Measurements from ENCODE around the gene MACF1. TPM values are rescaled to one million over a fixed set of nuclear protein-coding genes. Genes with fewer than 3 reads are reported as not detected.

MACF1 gene
- total RNA-seq, 1 experiment from 2014 or later, result 6.2 TPM

DNA sequence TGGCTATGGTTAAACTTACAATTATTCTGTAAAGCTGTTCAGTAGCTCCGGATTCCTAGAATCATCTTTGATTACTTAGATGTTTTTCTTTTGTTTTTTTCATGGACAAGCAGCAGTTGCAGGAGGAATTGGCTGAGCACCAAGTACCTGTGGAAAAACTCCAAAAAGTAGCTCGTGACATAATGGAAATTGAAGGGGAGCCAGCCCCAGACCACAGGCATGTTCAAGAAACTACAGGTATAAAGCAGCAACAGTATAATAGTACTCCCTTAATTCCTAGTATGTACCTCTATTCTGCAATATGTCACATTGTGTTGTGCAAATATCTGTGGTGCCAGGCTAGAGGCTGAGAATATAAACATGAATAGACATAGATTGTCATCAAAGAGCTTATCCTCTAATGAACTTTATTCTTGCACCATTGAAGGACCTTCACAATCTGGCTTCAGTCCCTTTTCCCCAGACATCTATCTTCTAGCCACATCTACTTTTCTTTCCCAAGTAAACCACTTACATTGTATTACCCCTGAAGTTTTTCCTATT, 154.6 kb downstream of the MACF1 start:
- no peak overlapping the region for H3K9ac ChIP-seq (ENCODE audit: low read length)
- H3K9me3 ChIP-seq (ENCODE audit: low read length), result no peaks in the 10 kb centered on the region
- no peaks in the 10 kb centered on the region for H3K27me3 ChIP-seq (ENCODE audit: low read length)
- no peaks in the 10 kb centered on the region for H4K20me1 ChIP-seq (ENCODE audit: insufficient read depth, low read depth, low read length)
- no peak overlapping the region for H3K27ac ChIP-seq (ENCODE audit: low read length)
- H3K4me1 ChIP-seq (ENCODE audit: low read length), result no peaks in the 10 kb centered on the region
- DNase-seq, result no peak
- no peak overlapping the region for H2AFZ ChIP-seq (ENCODE audit: low read length)
- no peak overlapping the region for H3K4me3 ChIP-seq (ENCODE audit: low read length)
- no peak overlapping the region for H3K4me2 ChIP-seq (ENCODE audit: low read depth, low read length, poor library complexity, severe bottlenecking)
- H3K79me2 ChIP-seq (ENCODE audit: low read length), result no peaks in the 10 kb centered on the region
- H3K36me3 ChIP-seq (ENCODE audit: insufficient read depth, low read length), result no peaks in the 10 kb centered on the region
- H3K9me2 ChIP-seq (replicated peaks; ENCODE audit: insufficient read depth, low read length), result no peaks in the 10 kb centered on the region

DNA sequence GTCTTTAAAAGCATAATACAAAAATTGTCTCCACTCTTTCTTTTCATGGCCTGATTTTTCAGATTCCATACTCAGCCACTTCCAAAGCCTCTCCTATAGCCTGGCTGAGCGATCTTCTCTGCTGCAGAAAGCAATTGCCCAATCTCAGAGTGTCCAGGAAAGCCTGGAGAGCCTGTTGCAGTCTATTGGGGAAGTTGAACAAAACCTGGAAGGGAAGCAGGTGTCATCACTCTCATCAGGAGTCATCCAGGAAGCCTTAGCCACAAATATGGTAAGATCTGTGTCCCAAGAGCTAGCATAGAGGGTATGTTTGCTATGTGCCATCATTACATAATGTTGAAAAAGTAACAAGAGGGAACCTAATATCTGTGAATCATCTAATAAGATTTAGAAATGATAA, 156.2 kb downstream of the MACF1 start:
- Histone ChIP-seq H4K20me1 (ENCODE audit: insufficient read depth, low read depth, low read length) (no peaks in the 10 kb centered on the region), H3K4me3 (ENCODE audit: low read length) (no peak overlapping the region), H3K9me2 (replicated peaks; ENCODE audit: insufficient read depth, low read length) (no peaks in the 10 kb centered on the region), H3K4me2 (ENCODE audit: low read depth, low read length, poor library complexity, severe bottlenecking) (no peak overlapping the region), H3K27ac (ENCODE audit: low read length) (no peak overlapping the region), H3K27me3 (ENCODE audit: low read length) (no peaks in the 10 kb centered on the region), H3K79me2 (ENCODE audit: low read length) (no peaks in the 10 kb centered on the region), H3K9me3 (ENCODE audit: low read length) (no peaks in the 10 kb centered on the region), H3K4me1 (ENCODE audit: low read length) (no peaks in the 10 kb centered on the region), H3K36me3 (ENCODE audit: insufficient read depth, low read length) (no peaks in the 10 kb centered on the region), H2AFZ (ENCODE audit: low read length) (no peak overlapping the region), H3K9ac (ENCODE audit: low read length) (no peak overlapping the region)
- DNase-seq, result no peak

GRCh38 chr1:39361446-39361845, 157.0 kb downstream of the MACF1 start:
- Histone ChIP-seq H3K9me2 (replicated peaks; ENCODE audit: insufficient read depth, low read length) (no peaks in the 10 kb centered on the region), H4K20me1 (ENCODE audit: insufficient read depth, low read depth, low read length) (no peaks in the 10 kb centered on the region), H3K79me2 (ENCODE audit: low read length) (no peaks in the 10 kb centered on the region), H3K27me3 (ENCODE audit: low read length) (no peaks in the 10 kb centered on the region), H3K27ac (ENCODE audit: low read length) (no peak overlapping the region), H3K9me3 (ENCODE audit: low read length) (no peaks in the 10 kb centered on the region), H3K9ac (ENCODE audit: low read length) (no peak overlapping the region), H2AFZ (ENCODE audit: low read length) (no peak overlapping the region), H3K4me1 (ENCODE audit: low read length) (no peaks in the 10 kb centered on the region), H3K4me3 (ENCODE audit: low read length) (no peak overlapping the region), H3K4me2 (ENCODE audit: low read depth, low read length, poor library complexity, severe bottlenecking) (no peak overlapping the region), H3K36me3 (ENCODE audit: insufficient read depth, low read length) (no peaks in the 10 kb centered on the region)
- no peak for DNase-seq

DNA sequence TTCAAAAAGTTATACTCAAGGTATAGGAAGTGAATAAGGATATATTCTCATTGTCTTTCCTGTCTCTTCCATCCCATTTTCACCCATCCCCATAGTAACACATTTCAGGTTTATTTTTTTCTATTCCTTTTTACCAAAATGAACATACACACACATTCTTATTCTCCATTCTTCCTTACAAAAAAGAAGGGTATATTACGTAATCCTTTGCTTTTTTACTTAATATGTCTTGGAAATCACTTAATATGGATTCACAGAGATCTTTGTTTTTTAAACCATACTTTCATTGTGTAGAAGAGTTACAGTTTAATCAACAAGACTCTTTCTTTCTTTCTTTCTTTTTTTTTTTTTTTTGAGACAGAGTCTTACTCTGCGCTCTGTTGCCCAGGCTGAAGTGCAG, 158.8 kb downstream of the MACF1 start:
- H3K9ac ChIP-seq (ENCODE audit: low read length), result no peak overlapping the region

DNA sequence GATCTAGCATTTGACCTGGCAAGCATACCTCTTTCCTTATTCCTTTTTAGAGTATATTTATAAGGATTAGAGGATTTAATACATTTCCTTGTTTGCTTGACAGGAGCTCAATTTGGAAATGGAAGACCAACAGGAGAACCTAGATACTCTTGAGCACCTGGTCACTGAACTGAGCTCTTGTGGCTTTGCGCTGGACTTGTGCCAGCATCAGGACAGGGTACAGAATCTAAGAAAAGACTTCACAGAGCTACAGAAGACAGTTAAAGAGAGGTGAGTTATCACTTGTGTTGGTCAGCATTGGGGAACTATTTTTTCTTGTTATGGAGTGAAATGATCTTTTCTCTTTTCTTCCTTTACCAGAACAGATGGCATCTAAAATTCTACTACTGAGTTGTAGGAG, 163.6 kb downstream of the MACF1 start:
- Histone ChIP-seq H2AFZ (ENCODE audit: low read length) (no peak overlapping the region), H3K4me3 (ENCODE audit: low read length) (no peak overlapping the region), H3K79me2 (ENCODE audit: low read length) (no peaks in the 10 kb centered on the region), H4K20me1 (ENCODE audit: insufficient read depth, low read depth, low read length) (no peaks in the 10 kb centered on the region), H3K27ac (ENCODE audit: low read length) (no peak overlapping the region), H3K36me3 (ENCODE audit: insufficient read depth, low read length) (no peaks in the 10 kb centered on the region), H3K9me2 (replicated peaks; ENCODE audit: insufficient read depth, low read length) (no peaks in the 10 kb centered on the region), H3K9ac (ENCODE audit: low read length) (no peak overlapping the region), H3K4me2 (ENCODE audit: low read depth, low read length, poor library complexity, severe bottlenecking) (no peak overlapping the region), H3K27me3 (ENCODE audit: low read length) (no peaks in the 10 kb centered on the region), H3K9me3 (ENCODE audit: low read length) (no peaks in the 10 kb centered on the region), H3K4me1 (ENCODE audit: low read length) (no peaks in the 10 kb centered on the region)
- DNase-seq, result no peak

More for the DNA sequence above, 158.8 kb downstream of the MACF1 start:
- Histone ChIP-seq H3K9me3 (ENCODE audit: low read length) (no peaks in the 10 kb centered on the region), H3K27ac (ENCODE audit: low read length) (no peak overlapping the region), H3K4me2 (ENCODE audit: low read depth, low read length, poor library complexity, severe bottlenecking) (no peak overlapping the region), H3K27me3 (ENCODE audit: low read length) (no peaks in the 10 kb centered on the region), H3K79me2 (ENCODE audit: low read length) (no peaks in the 10 kb centered on the region), H3K9me2 (replicated peaks; ENCODE audit: insufficient read depth, low read length) (no peaks in the 10 kb centered on the region), H3K4me3 (ENCODE audit: low read length) (no peak overlapping the region), H3K4me1 (ENCODE audit: low read length) (no peaks in the 10 kb centered on the region), H3K36me3 (ENCODE audit: insufficient read depth, low read length) (no peaks in the 10 kb centered on the region), H4K20me1 (ENCODE audit: insufficient read depth, low read depth, low read length) (no peaks in the 10 kb centered on the region), H2AFZ (ENCODE audit: low read length) (no peak overlapping the region)
- DNase-seq, result no peak

DNA sequence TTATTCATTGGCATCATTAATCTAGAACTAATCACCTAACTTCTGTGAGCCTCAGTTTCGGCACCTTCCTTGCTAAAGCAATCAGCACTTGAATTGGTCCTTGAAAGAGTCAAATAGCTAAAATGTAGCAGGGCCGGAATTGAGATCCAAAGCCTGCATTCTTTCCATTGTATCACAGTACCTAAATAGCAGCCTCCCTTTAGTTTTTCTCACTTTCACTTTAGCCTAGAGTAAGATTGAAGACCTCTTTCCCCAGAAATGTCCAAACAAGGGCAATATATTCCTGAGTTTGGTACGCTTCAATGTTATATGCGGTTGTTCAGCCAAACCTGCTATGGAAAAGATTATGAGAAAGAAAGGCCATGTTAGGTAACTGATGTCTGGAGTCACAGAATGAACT, 165.1 kb downstream of the MACF1 start:
- H3K9me2 ChIP-seq (replicated peaks; ENCODE audit: insufficient read depth, low read length), result no peaks in the 10 kb centered on the region
- no peak overlapping the region for H3K4me3 ChIP-seq (ENCODE audit: low read length)
- no peak overlapping the region for H3K27ac ChIP-seq (ENCODE audit: low read length)
- DNase-seq, result no peak
- H3K4me2 ChIP-seq (ENCODE audit: low read depth, low read length, poor library complexity, severe bottlenecking), result no peak overlapping the region
- H3K27me3 ChIP-seq (ENCODE audit: low read length), result no peaks in the 10 kb centered on the region
- H3K9ac ChIP-seq (ENCODE audit: low read length), result no peak overlapping the region
- H4K20me1 ChIP-seq (ENCODE audit: insufficient read depth, low read depth, low read length), result no peaks in the 10 kb centered on the region
- no peak overlapping the region for H2AFZ ChIP-seq (ENCODE audit: low read length)
- no peaks in the 10 kb centered on the region for H3K36me3 ChIP-seq (ENCODE audit: insufficient read depth, low read length)
- no peaks in the 10 kb centered on the region for H3K4me1 ChIP-seq (ENCODE audit: low read length)
- H3K79me2 ChIP-seq (ENCODE audit: low read length), result no peaks in the 10 kb centered on the region
- H3K9me3 ChIP-seq (ENCODE audit: low read length), result no peaks in the 10 kb centered on the region

DNA sequence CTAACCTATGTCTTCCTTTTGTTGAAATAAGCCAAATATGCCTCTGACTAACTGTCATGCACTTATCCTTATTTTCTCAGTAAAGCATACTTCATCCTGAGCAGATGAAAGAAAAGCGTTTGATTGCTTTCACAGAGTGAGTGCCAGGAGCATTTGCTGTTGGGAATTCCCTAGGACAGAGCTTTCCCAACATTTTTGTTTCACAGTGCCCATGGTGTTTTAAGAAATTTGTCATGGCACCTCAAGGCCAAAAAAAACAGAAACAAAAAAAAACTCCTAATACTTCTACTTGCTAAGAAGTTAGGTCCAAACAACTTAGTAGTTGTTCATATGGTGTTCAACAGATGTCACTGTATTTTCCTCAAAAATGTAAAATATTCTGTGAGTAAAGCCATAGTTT, 166.1 kb downstream of the MACF1 start:
- Histone ChIP-seq H3K4me1 (ENCODE audit: low read length) (no peaks in the 10 kb centered on the region), H3K79me2 (ENCODE audit: low read length) (no peaks in the 10 kb centered on the region), H3K27ac (ENCODE audit: low read length) (no peak overlapping the region), H3K36me3 (ENCODE audit: insufficient read depth, low read length) (no peaks in the 10 kb centered on the region), H3K9ac (ENCODE audit: low read length) (no peak overlapping the region), H3K4me2 (ENCODE audit: low read depth, low read length, poor library complexity, severe bottlenecking) (no peak overlapping the region), H3K9me2 (replicated peaks; ENCODE audit: insufficient read depth, low read length) (no peaks in the 10 kb centered on the region), H4K20me1 (ENCODE audit: insufficient read depth, low read depth, low read length) (no peaks in the 10 kb centered on the region), H3K27me3 (ENCODE audit: low read length) (no peaks in the 10 kb centered on the region), H2AFZ (ENCODE audit: low read length) (no peak overlapping the region), H3K4me3 (ENCODE audit: low read length) (no peak overlapping the region), H3K9me3 (ENCODE audit: low read length) (no peaks in the 10 kb centered on the region)
- DNase-seq, result no peak

DNA sequence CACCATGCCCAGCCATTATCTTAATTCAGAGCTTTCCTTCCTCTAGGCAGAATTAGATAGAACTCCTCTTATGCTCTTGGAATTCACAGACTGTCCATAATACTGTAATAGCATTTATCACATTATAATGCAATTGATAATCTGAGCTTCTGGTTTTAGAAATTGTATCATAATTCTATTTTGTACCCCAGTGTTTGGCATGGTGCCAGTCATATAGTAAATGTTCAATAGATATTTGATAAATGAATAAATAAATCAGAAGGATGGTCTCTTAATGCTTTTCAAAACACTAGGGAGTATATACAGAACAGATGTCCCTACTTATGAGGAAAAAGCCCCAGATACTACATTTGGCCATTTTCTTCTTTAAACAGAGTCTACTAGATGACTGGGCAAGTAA, 167.6 kb downstream of the MACF1 start:
- no peaks in the 10 kb centered on the region for H4K20me1 ChIP-seq (ENCODE audit: insufficient read depth, low read depth, low read length)
- H3K9ac ChIP-seq (ENCODE audit: low read length), result no peak overlapping the region
- H3K9me3 ChIP-seq (ENCODE audit: low read length), result no peaks in the 10 kb centered on the region
- no peaks in the 10 kb centered on the region for H3K36me3 ChIP-seq (ENCODE audit: insufficient read depth, low read length)
- no peak for DNase-seq
- no peak overlapping the region for H2AFZ ChIP-seq (ENCODE audit: low read length)
- H3K27ac ChIP-seq (ENCODE audit: low read length), result no peak overlapping the region
- H3K4me1 ChIP-seq (ENCODE audit: low read length), result no peaks in the 10 kb centered on the region
- no peaks in the 10 kb centered on the region for H3K79me2 ChIP-seq (ENCODE audit: low read length)
- no peak overlapping the region for H3K4me3 ChIP-seq (ENCODE audit: low read length)
- no peaks in the 10 kb centered on the region for H3K9me2 ChIP-seq (replicated peaks; ENCODE audit: insufficient read depth, low read length)
- no peaks in the 10 kb centered on the region for H3K27me3 ChIP-seq (ENCODE audit: low read length)
- no peak overlapping the region for H3K4me2 ChIP-seq (ENCODE audit: low read depth, low read length, poor library complexity, severe bottlenecking)

DNA sequence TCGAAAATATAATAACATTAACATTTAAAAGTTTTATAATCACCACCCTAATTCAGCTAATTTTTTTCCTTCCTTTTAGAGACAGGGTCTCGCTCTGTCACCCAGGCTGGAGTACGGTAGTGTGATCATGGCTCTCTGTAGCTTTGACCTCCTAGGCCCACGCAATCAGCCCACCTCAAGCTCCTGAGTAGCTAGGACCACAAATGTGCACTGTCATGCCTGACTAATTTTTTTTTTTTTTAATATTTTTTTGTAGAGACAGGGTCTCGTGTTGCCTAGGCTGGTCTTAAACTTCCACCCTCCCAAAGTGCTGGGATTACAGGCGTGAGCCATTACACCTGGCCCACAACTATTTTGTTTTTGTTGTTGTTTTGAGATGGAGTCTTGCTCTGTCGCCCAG, 172.2 kb downstream of the MACF1 start:
- Histone ChIP-seq H3K27ac (ENCODE audit: low read length) (no peak overlapping the region), H3K27me3 (ENCODE audit: low read length) (no peaks in the 10 kb centered on the region), H3K4me3 (ENCODE audit: low read length) (no peak overlapping the region), H4K20me1 (ENCODE audit: insufficient read depth, low read depth, low read length) (no peaks in the 10 kb centered on the region), H3K4me2 (ENCODE audit: low read depth, low read length, poor library complexity, severe bottlenecking) (no peak overlapping the region), H2AFZ (ENCODE audit: low read length) (no peak overlapping the region), H3K4me1 (ENCODE audit: low read length) (no peaks in the 10 kb centered on the region), H3K9me2 (replicated peaks; ENCODE audit: insufficient read depth, low read length) (no peaks in the 10 kb centered on the region), H3K79me2 (ENCODE audit: low read length) (no peaks in the 10 kb centered on the region), H3K9ac (ENCODE audit: low read length) (no peak overlapping the region), H3K36me3 (ENCODE audit: insufficient read depth, low read length) (no peaks in the 10 kb centered on the region), H3K9me3 (ENCODE audit: low read length) (no peaks in the 10 kb centered on the region)
- DNase-seq, result no peak

All from Karpas-422 (cell line).